Neural cell (in vitro differentiated cells): Measurements from ENCODE around the gene EPAS1. TPM values are rescaled to one million over a fixed set of nuclear protein-coding genes. Genes with fewer than 3 reads are reported as not detected.

Experiments
- H2AFZ ChIP-seq: fragments of 200-600, 300-800 bp; sonication (generic), shearing (Covaris generic); 2 replicates; pipeline ENCODE4 v1.6.0; 2014; ENCODE audit warnings: low read depth, mild to moderate bottlenecking, antibody characterized with exemption, low read length, moderate library complexity
- H3F3A ChIP-seq: fragments of 200-600 bp; shearing (Covaris generic); 2 replicates; pipeline ENCODE4 v1.6.1; 2016; ENCODE audit warnings: mild to moderate bottlenecking, moderate library complexity, mixed read lengths, antibody characterized with exemption, low read length; ENCODE audit not compliant: insufficient read depth, poor library complexity, severe bottlenecking
- H3K27ac ChIP-seq: fragments of 200-600, 300-800 bp; sonication (generic), shearing (Covaris generic); 2 replicates; pipeline ENCODE4 v1.5.1; 2014; ENCODE audit warnings: mild to moderate bottlenecking, low read length, moderate library complexity
- H3K27me3 ChIP-seq: fragments of 300-800, 200-600 bp; sonication (generic), shearing (Covaris generic); 2 replicates; pipeline ENCODE4 v1.6.0; 2014; ENCODE audit warnings: mild to moderate bottlenecking, low read depth, low read length, moderate library complexity; ENCODE audit not compliant: insufficient read depth
- H3K36me3 ChIP-seq: fragments of 300-800, 200-600 bp; sonication (generic), shearing (Covaris generic); 2 replicates; pipeline ENCODE4 v1.5.1; 2014; ENCODE audit warnings: mild to moderate bottlenecking, antibody characterized with exemption, low read length, moderate library complexity; ENCODE audit not compliant: insufficient read depth
- H3K4me2 ChIP-seq: fragments of 300-800, 200-600 bp; sonication (generic), shearing (Covaris generic); 2 replicates; pipeline ENCODE4 v1.6.0; 2014; ENCODE audit warnings: mild to moderate bottlenecking, low read length
- H3K4me3 ChIP-seq: fragments of 300-800, 200-600 bp; sonication (generic), shearing (Covaris generic); 2 replicates; pipeline ENCODE4 v1.5.1; 2014; ENCODE audit warnings: mild to moderate bottlenecking, low read length, moderate library complexity
- H3K79me2 ChIP-seq: fragments of 200-600 bp; shearing (Covaris generic); replicated peaks from 2 replicates; pipeline ENCODE4 v1.6.0; 2014; ENCODE audit warnings: mild to moderate bottlenecking, low read length, moderate library complexity; ENCODE audit not compliant: insufficient read depth
- H3K9ac ChIP-seq: fragments of 300-800, 200-600 bp; sonication (generic), shearing (Covaris generic); 2 replicates; pipeline ENCODE4 v1.6.1; 2016; ENCODE audit warnings: mild to moderate bottlenecking, low read length, mixed read lengths
- H3K9me2 ChIP-seq: fragments of 200-600 bp; shearing (Covaris generic); 2 replicates; pipeline ENCODE4 v1.6.1; 2016; ENCODE audit warnings: mild to moderate bottlenecking, low read length, mixed read lengths; ENCODE audit not compliant: insufficient read depth
- H3K9me3 ChIP-seq: fragments of 200-600, 300-800 bp; sonication (generic), shearing (Covaris generic); 2 replicates; pipeline ENCODE4 v1.6.1; 2016; ENCODE audit warnings: mild to moderate bottlenecking, mixed run types, low read length, moderate library complexity, mixed read lengths
- H4K20me1 ChIP-seq: fragments of 200-600 bp; shearing (Covaris generic); 2 replicates; pipeline ENCODE4 v1.6.1; 2016; ENCODE audit warnings: mild to moderate bottlenecking, mixed run types; ENCODE audit not compliant: insufficient read depth
- CTCF ChIP-seq: fragments of 450-650 bp; IDR thresholded peaks from 2 replicates; pipeline ENCODE4 v1.5.1; 2014; ENCODE audit warnings: antibody characterized with exemption, mild to moderate bottlenecking, moderate library complexity; ENCODE audit not compliant: poor library complexity, severe bottlenecking
- EP300 ChIP-seq: fragments of 450-650 bp; conservative IDR thresholded peaks from 2 replicates; pipeline ENCODE4 v1.6.1; 2014; ENCODE audit warnings: antibody characterized with exemption, mild to moderate bottlenecking, moderate library complexity; ENCODE audit not compliant: poor library complexity, severe bottlenecking
- EZH2 ChIP-seq: fragments of 200-600, 300-800 bp; shearing (Covaris generic), sonication (generic); IDR thresholded peaks from 2 replicates; pipeline ENCODE4 v1.6.1; 2014; ENCODE audit warnings: antibody characterized with exemption, low read length, borderline replicate concordance, mild to moderate bottlenecking; ENCODE audit not compliant: insufficient read depth, poor library complexity, severe bottlenecking
- MXI1 ChIP-seq: fragments of 450-650 bp; conservative IDR thresholded peaks from 2 replicates; pipeline ENCODE4 v1.6.1; 2014; ENCODE audit warnings: antibody characterized with exemption, mild to moderate bottlenecking; ENCODE audit not compliant: poor library complexity, severe bottlenecking
- POLR2AphosphoS5 ChIP-seq: IDR thresholded peaks from 2 replicates; pipeline ENCODE4 v1.6.1; 2012
- RAD21 ChIP-seq: fragments of 450-650 bp; conservative IDR thresholded peaks from 2 replicates; pipeline ENCODE4 v1.6.1; 2014; ENCODE audit warnings: antibody characterized with exemption, mild to moderate bottlenecking, moderate library complexity
- REST ChIP-seq: IDR thresholded peaks from 2 replicates; pipeline ENCODE4 v1.6.1; 2012; ENCODE audit warnings: borderline replicate concordance
- SMC3 ChIP-seq: fragments of 450-650 bp; conservative IDR thresholded peaks from 2 replicates; pipeline ENCODE4 v1.6.1; 2014; ENCODE audit warnings: antibody characterized with exemption, mild to moderate bottlenecking, moderate library complexity; ENCODE audit not compliant: poor library complexity
- TAF1 ChIP-seq: IDR thresholded peaks from 2 replicates; pipeline ENCODE4 v1.6.1; 2012; ENCODE audit warnings: low read depth
- polyA plus RNA-seq: library from polyadenylated mRNA; depleted of rRNA; stranded (reverse); fragments of >200 nt; gene quantifications from 2 replicates; pipeline ENCODE4 v1.2.3, GENCODE V29; 2014

The EPAS1 gene
- polyA plus RNA-seq, 1 donor from 2014 or later = not detected

- Histone ChIP-seq H3K79me2 (no peaks in the 10 kb centered on the region), H3K4me2 (no peak overlapping the region), H3F3A (no peaks in the 10 kb centered on the region), H3K4me3 (no peak overlapping the region), H3K9ac (no peak overlapping the region), H3K27ac (no peak overlapping the region), H3K27me3 (no peaks in the 10 kb centered on the region), H3K9me2 (no peaks in the 10 kb centered on the region), H2AFZ (no peak overlapping the region), H3K36me3 (no peaks in the 10 kb centered on the region), H4K20me1 (no peaks in the 10 kb centered on the region), H3K9me3 (no peaks in the 10 kb centered on the region)
- TF ChIP-seq REST = no peak
- TF ChIP-seq CTCF = no peak
- TF ChIP-seq SMC3 = no peak
- TF ChIP-seq EP300 = no peak
- TF ChIP-seq MXI1 = no peak
- TF ChIP-seq TAF1 = no peak
- TF ChIP-seq RAD21 = no peak
- no peak for TF ChIP-seq POLR2AphosphoS5
- TF ChIP-seq EZH2 = no peak
Observed at GRCh38 chr2:46375566-46376125, 78.4 kb downstream of the EPAS1 start.

GRCh38 chr2:46376586-46376985, 79.4 kb downstream of the EPAS1 start:
- H3K4me3 ChIP-seq = no peak overlapping the region
- no peaks in the 10 kb centered on the region for H3K36me3 ChIP-seq
- TF ChIP-seq REST = no peak
- TF ChIP-seq MXI1 = no peak
- H3K9me3 ChIP-seq = no peaks in the 10 kb centered on the region
- H3F3A ChIP-seq = no peaks in the 10 kb centered on the region
- H3K9me2 ChIP-seq = no peaks in the 10 kb centered on the region
- H4K20me1 ChIP-seq = no peaks in the 10 kb centered on the region
- no peaks in the 10 kb centered on the region for H3K27me3 ChIP-seq
- no peak overlapping the region for H2AFZ ChIP-seq
- no peak overlapping the region for H3K9ac ChIP-seq
- no peak overlapping the region for H3K27ac ChIP-seq
- H3K4me2 ChIP-seq = no peak overlapping the region
- H3K79me2 ChIP-seq = no peaks in the 10 kb centered on the region
